22Rv1 (cell line): ENCODE results near the gene C19orf67.

Experiments
- H3K27ac ChIP-seq: fragments of 450-650 bp; 2 replicates; pipeline ENCODE4 v1.5.1; 2017
- ZFX ChIP-seq: fragments of 450-650 bp; IDR thresholded peaks from 2 replicates; pipeline ENCODE4 v1.6.1; 2017; ENCODE audit warnings: antibody characterized with exemption, borderline replicate concordance
- TF ChIP-seq, protein P1 (sequence below): fragments of 450-650 bp; IDR thresholded peaks from 2 replicates; pipeline ENCODE4 v1.5.1; 2017; ENCODE audit warnings: mild to moderate bottlenecking

Gene C19orf67

DNA sequence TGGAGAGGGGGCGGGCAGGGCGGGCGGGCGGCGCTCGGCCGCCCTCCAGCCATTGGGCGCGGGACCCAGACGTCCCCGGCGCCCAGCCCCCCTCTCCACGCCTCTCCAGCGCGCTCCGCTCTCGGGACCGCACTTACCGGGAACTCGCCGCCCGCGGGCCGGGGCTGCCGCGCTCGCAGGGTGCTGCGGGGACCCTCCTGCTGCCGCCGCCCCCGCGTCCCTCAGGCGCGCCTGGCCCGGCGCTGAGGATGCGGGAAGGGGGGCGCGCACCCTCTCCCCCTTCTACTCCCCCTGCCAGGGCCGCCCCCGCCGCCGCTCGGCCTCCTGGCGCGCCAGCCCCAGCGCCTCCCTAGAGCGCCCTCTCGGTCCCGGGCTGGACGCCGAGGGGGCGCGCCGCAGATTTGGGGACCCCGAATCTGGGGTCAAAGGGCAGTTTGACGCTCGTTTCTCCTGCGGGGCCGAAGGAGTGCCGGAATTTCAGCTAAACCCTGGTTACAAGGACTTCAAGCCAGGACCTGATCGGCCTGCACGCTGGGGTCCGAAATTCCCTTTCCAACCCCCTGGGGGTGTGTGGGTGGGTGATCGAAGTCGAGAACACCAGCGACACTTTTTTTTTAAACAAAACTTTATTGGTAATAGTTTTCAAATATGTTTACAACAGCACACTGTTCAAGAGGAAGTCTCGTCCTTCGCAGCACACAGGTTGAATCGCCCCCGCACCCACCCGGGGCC is 5.7 kb upstream of the C19orf67 start:
- H3K27ac ChIP-seq: peak overlapping the region; percentile 90
- TF ChIP-seq ZFX: no peak
- TF ChIP-seq, protein P1, sequence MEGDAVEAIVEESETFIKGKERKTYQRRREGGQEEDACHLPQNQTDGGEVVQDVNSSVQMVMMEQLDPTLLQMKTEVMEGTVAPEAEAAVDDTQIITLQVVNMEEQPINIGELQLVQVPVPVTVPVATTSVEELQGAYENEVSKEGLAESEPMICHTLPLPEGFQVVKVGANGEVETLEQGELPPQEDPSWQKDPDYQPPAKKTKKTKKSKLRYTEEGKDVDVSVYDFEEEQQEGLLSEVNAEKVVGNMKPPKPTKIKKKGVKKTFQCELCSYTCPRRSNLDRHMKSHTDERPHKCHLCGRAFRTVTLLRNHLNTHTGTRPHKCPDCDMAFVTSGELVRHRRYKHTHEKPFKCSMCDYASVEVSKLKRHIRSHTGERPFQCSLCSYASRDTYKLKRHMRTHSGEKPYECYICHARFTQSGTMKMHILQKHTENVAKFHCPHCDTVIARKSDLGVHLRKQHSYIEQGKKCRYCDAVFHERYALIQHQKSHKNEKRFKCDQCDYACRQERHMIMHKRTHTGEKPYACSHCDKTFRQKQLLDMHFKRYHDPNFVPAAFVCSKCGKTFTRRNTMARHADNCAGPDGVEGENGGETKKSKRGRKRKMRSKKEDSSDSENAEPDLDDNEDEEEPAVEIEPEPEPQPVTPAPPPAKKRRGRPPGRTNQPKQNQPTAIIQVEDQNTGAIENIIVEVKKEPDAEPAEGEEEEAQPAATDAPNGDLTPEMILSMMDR: peak; percentile 46

DNA sequence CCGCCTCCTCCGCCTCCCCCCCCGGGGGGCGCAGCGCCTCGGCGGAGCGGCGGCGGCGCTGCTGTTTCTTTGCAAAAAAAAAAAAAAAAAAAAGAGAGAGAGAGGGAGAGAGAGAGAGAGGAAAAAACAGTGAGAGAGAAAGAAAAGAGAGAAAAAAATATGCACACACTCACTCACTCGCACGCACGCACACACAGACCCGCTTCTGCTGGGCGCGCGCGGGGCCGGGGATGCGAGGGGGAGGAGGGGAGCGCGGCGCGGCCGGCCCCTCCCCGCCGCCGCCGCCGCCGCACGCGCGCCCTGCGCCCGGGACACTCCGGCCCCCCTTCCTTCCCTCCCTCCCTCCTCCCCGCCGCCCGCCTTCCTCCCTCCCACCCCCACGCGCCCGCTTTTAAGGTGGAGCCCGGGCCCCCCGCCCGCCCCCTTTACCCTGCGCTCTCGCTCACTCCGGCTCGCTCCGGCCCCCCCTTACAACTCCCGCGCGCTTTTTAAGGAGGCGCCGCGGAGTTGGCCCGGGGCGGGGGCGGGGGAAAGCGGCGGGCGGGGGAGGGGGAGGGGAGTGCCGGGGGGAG is 5.0 kb upstream of the C19orf67 start, which contains the start of gene SAMD1:
Gene SAMD1 (minus strand): TSS at position 243 of the 572 bp plus-strand sequence.
- peak within 1 kb of the TSS; percentile 90 for H3K27ac ChIP-seq
- TF ChIP-seq ZFX: no peak
- TF ChIP-seq, protein P1: no peak

DNA sequence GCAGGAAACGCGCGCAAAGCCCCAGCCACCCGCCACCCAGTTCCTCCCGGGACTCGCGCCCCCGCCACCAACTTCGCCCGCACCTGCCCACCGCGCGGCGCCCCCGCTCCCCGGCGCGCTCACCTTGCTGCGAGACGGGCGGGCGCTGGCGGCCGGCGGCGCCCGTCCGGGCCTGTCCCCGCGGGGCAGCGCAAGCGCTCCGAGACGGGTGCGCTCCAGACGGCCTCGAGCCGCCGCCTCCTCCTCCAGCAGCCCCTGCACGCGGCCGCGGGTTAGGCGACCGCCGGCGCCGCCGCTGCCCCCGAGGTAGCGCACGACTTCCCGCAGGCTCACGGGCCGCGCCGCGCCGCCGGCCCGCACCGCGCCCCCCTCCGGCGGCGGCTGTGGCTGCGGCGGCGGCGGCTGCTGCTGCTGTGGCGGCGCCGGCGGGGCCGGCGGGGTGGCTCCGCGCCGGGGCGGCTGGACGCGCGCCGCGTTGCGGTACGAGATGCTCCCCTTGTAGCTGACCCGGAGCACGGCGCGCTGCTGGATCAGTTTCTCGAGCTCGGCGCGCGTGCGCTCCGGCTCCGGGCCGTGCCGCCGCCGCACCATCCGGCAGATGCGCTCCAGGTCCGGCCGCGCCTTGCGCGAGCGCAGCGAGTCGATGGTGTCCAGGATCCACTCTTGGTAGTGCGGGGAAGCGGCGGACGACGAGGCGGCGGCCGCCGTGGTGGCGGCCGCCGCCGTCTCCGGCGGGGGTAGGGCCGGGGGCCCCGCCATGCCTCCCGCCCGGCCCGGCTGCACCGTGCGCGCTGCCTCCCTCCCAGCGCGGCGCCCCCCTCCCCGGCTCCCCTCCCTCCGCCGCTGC is 4.3 kb upstream of the C19orf67 start:
- H3K27ac ChIP-seq: peak overlapping the region; percentile 90
- TF ChIP-seq ZFX: no peak
- TF ChIP-seq, protein P1: peak; percentile 46; the same call in 1 of the 2 replicates

DNA sequence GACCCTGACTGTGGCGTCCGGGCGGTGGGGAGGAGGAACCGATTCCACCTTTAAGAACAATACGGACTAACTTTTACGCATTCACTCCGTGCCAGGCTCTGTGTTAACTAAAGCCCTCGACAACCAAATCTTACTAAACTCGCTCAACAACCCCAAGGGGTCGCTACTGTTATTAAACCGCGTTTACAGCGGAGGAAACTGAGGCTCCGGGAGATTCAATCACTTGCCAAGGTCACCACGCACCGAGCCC is 3.8 kb upstream of the C19orf67 start:
- TF ChIP-seq, protein P1: no peak
- TF ChIP-seq ZFX: no peak
- peak overlapping the region; percentile 90 for H3K27ac ChIP-seq

DNA sequence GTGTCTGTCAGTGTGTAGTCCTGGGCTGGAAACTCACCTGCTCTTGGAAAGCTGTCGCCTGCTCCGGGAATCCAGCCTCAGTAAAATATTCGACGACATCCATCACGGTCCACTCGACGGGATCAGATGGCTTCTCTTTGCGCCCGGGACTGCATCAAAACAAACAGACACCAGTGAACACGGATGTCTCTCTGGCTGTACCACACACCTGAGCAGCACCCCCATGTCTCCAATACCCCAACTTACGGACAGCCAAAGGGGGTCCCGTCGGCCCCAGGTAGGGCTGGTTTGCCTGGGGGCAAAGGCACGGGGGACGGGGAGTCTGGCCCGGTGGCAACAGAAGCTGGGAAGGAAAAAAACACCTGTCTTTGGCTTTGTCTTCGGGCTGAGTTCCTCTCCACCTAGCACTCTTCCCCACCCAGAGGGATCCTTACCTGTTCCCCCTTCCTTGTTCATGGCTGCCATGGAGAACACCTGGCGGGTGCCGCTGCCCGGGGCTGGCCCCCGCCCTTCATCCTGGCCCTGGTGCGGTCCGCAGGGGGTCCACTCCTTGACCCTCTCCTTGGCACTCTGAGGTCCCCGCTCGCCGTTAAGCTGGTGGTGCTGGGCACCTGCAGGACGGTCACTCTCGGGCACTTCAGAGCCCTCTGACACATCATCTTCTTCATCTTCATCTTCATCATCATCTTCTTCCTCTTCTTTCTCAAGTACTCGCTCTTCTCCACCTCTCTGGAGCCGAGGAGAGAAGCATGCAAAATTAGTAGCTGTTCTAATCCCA is 3.2 kb upstream of the C19orf67 start:
- TF ChIP-seq ZFX: no peak
- TF ChIP-seq, protein P1: no peak
- peak overlapping the region; percentile 90 for H3K27ac ChIP-seq

DNA sequence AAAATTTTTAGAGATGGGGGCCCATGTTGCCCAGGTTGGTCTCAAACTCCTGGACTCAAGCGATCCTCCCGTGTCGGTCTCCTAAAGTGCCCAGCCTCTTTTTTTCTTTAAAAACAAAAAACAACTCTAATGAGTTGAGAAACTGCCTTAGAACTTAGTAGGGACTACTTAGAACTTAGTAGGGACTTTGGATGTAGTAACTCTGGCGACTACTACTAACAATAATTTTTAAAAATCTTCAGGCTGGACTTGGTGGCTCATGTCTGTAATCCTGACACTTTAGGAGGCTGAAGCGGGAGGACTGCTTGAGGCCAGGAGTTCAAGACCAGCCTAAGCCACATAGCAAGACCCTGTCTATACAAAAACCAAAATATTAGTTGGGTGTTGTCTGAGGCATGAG is 515 bp upstream of the C19orf67 start:
- TF ChIP-seq, protein P1: no peak
- TF ChIP-seq ZFX: no peak
- peak overlapping the region; percentile 90; the same call in 1 of the 2 replicates for H3K27ac ChIP-seq

DNA sequence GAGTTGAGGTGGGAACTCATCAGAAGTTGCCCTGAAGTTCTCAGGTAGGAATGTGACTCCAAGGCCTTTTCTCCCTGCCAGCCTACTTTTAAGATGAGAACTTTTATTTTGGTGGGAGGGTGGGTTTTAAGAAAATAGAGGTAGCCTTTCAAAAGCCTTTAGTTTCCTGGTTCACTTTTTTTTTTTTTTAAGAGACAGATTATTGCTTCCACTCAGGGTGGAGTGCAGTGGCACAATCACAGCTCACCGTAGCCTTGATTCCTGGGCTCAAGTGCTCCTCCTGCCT is 3.0 kb downstream of the C19orf67 start:
- H3K27ac ChIP-seq: peak overlapping the region; percentile 83
- TF ChIP-seq, protein P1: no peak
- TF ChIP-seq ZFX: no peak
